D721Med (cell line): ENCODE data around the gene SFT2D1.
A peak's percentile ranks its signal among the peaks of the same experiment; 100 is the strongest.
"Not testable (repeated sequence)": the region's sequence is repeated elsewhere in the genome, so short reads cannot be mapped to it uniquely, and the experiment has no call there.

Experiments
- DNase-seq: peaks from one replicate; pipeline ENCODE4 v3.0.0; 2011; ENCODE audit warnings: low spot score; ENCODE audit not compliant: insufficient read length
- FAIRE-seq: peaks from 2 replicates; lab custom pipeline; 2011; peaks lifted over from hg19 to GRCh38; lab: Jason Lieb, UNC
- TF ChIP-seq, protein P1 (sequence below): IDR thresholded peaks from 2 replicates; pipeline ENCODE4 v1.5.1; 2012; ENCODE audit warnings: mild to moderate bottlenecking, control low read depth; ENCODE audit not compliant: insufficient read depth; ENCODE audit errors: missing control alignments

The SFT2D1 gene

DNA sequence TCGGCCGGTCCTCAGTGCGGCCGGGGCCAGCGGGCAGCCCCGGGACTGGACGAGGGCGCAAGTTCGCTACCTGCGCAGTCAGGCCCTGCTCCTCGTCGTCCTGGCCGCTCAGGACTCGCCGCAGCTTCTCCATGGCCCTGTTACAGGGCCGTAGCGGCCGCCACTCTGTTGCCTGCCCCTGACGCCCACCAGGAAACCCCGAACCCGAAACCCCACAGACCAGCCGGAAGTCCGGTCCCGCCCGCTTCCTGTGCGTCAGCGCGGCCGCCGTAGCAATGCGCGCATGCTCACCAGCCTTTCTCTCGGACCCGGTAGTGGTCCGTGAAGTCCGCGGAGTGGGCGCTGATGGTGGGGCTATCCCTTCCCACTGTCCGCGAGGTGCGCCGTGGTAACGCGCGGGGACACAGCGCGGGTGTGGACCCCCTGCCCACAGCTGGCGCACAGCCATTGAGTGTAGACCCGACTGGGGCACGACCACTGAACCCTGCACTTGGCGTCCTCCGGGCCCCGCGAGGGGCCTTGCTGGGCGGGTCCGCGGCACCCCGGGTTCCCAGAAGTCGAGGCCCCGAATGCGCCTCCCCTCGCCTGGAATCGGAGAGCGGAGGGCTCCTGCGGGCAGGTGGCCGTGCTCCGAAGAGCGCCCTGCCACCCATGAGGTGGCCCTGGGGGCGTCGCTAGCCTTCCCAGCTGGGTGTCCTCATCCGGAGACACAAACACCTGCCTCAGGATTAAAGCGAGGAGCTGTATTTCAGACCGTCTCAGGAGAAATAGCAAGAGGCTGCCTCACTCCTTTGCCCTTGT is at the start of gene SFT2D1:
SFT2D1 (minus strand) TSS at position 197 of the 801 bp plus-strand sequence; CDS start at position 133, 64 bp downstream.
- DNase-seq (peak; percentile 87), FAIRE-seq (no peak)
- TF ChIP-seq, protein P1, sequence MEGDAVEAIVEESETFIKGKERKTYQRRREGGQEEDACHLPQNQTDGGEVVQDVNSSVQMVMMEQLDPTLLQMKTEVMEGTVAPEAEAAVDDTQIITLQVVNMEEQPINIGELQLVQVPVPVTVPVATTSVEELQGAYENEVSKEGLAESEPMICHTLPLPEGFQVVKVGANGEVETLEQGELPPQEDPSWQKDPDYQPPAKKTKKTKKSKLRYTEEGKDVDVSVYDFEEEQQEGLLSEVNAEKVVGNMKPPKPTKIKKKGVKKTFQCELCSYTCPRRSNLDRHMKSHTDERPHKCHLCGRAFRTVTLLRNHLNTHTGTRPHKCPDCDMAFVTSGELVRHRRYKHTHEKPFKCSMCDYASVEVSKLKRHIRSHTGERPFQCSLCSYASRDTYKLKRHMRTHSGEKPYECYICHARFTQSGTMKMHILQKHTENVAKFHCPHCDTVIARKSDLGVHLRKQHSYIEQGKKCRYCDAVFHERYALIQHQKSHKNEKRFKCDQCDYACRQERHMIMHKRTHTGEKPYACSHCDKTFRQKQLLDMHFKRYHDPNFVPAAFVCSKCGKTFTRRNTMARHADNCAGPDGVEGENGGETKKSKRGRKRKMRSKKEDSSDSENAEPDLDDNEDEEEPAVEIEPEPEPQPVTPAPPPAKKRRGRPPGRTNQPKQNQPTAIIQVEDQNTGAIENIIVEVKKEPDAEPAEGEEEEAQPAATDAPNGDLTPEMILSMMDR, result no peak

DNA sequence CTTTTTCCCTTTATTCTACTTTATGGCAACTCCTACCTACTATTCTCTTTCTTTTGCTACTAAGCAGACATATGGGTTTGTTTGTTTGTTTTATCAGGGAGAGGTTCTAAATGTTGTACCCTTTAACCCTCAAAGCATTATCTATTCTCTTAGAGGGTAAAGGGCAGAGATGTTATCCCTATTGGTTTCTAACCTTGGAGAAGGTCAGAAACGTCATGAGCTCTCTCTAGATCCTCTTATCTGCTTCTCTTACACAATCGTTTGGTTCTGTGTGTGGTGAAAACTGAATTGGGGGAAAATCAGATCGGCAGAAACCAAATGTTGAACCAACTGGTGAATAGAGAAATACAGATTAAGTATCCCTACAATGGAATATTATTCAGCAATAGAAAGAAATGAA is 46.8 kb upstream of the SFT2D1 start:
- no peak for DNase-seq
- TF ChIP-seq, protein P1, result no peak
- FAIRE-seq, result no peak

DNA sequence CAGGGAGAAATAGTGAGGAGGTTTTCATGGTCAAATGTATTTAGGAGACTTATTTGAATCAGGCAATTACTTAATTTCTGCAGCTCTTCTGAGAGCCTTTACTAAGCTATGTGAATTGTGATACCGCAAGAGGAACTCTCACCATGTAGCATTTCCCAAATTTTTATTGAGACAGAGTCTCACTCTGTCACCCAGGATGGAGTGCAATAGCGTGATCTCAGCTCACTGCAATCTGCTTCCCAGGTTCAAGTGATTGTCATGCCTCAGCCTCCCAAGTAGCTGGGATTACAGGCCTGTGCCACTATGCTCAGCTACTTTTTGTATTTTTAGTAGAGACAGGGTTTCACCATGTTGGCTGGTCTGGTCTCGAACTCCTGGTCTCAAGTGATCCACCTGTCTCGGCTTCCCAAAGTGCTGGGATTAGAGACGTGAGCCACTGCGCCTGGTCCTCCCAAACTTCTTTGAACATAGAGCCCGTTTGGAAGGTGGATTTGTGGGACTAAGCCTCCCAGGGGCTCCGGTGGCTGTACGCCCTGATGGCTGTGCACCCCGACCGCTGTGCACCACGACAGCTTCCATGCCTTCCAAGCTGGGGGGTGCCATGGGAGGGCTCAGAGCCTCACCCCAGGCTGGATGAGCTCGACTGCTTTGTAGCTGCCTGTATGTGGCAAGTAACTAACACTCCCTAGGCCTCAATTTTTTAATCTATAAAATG is 46.1 kb upstream of the SFT2D1 start:
- DNase-seq, result no peak
- no peak for FAIRE-seq
- TF ChIP-seq, protein P1, result no peak

DNA sequence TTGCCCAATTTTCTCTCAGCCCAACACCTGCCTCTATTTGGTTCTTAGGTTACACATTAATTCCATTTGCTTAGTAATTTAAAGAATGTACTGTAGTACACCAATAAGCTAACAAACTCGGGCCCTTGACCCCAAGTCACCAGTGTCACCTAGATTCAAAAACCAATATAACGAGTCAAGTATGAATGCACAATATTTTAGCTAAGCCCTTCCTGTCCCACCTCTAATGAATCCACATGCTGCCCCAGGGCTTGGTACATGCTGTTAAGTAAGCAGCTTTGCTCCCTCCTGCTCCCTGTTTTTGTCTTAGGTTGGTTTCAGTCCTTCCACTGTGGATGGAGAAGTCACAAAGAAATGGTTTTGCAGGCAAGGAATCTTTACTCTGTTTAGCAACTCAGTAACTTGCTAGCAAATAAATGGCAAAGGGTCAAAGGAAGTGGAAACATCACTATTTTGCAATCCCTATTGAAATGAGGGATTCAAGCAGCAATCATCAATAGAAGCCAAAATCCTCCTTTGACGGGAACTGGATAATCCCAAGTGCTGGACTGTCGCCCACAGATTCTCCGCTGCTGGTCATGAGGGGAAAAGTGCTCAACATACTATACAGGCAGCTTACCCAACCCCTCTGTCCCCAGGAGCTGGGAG is 45.4 kb upstream of the SFT2D1 start:
- FAIRE-seq, result no peak
- TF ChIP-seq, protein P1, result no peak
- no peak for DNase-seq

DNA sequence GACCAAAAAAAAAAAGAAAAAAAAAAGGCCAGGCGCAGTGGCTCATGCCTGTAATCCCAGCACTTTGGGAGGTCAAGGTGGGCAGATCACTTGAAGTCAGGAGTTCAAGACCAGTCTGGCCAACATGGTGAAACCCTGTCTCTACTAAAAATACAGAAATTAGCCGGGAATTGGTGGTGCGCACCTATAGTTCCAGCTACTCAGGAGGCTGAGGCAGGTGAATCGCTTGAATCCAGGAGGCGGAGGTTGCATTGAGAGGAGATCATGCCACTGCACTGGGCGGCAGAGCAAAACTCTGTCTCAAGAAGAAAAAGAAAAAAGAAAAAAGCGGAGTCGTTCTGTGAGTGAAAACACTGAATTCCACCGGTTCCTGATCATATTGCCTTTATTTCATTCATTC is 44.8 kb upstream of the SFT2D1 start:
- FAIRE-seq, DNase-seq: not testable (repeated sequence)

DNA sequence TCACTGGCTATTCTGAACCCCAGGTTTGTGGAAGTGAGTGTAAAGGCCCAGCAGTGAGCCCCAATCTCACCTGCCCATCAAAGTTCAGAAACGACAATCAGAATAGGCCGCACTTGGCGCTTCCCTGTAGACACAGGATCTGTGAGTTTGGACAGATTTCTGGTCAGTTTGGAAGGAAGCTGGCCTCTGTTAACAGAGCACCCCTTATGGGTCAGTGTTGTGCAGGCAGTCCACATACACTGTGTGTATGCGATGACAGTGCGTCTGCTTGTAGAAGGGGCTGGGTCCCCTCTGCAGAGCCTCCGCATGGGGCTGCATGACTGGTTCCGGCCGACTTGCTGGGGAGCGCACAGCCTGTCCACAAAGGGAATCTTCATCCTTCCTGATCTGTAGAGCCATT is 43.8 kb upstream of the SFT2D1 start:
- no peak for FAIRE-seq

DNA sequence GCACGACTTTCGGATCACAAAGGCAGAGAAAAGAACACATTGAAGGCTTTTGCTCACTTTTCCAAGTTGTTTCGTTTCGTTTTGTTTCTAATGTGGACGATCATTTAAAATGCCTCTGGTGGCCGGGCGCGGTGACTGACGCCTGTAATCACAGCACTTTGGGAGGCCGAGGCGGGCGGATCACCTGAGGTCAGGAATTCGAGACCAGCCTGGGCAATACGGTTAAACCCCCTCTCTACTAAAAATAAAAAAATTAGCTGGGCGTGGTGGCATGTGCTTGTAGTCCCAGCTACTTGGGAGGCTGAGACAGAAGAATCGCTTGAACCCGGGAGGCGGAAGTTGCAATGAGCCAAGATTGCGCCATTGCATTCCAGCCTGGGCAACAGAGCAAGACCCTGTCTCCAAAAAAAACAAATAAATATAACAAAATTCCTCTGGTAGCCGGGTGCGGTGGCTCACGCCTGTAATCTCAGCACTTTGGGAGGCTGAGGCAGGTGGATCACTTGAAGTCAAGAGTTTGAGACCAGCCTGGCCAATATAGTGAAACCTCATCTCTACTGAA is 41.5 kb upstream of the SFT2D1 start:
- FAIRE-seq, DNase-seq: not testable (repeated sequence)

More for the DNA sequence above, 43.8 kb upstream of the SFT2D1 start:
- DNase-seq, result no peak
- TF ChIP-seq, protein P1, result no peak
